HG03439 (cell line): Measurements from ENCODE around the gene POLA1.

Experiments
- ATAC-seq: cut with Tn5 transposase; IDR thresholded peaks from one replicate; pipeline ENCODE4 v1.9.1; 2021; ENCODE audit warnings: mild to moderate bottlenecking, moderate library complexity; ENCODE audit not compliant: unreplicated experiment

POLA1 gene

DNA sequence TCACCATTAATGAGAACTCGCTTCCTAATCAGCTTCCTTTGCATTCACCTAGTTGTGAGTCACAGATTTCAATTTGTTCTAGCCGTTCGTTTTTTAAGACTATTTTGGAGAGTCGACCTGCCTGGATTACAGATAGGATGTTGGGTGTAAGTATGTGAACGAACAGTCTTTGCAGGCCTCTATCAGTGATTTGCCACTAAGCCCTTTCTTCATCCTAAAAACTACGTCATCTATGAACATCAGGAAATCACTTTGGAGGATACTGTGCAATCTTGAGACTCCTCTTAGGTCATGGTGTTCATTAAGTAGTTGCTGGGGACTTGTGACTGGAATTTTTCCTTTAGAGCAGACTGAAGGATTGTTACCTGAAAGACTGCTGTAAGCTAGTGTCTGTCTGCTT, 1.1 kb downstream of the POLA1 start:
- no peak for ATAC-seq

DNA sequence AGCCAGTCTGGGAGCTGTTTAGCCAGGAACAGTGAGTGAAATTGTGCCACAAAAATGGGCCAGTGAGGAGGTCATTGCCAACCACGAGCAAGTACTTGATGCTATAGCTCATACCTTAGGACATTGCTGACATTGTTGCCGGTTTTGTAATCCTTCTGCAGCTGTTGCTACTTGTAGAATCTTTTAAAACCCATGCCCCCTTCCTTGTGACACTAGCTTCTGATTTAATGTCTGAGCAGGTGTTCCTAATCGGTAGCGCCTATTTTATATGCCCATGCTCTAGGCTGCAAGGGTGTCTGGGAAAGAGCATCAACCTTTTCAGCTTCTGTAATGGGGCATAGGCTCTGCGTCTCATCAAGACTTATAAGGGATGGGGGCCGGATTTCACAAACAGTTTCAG, 2.6 kb downstream of the POLA1 start:
- no peak for ATAC-seq

DNA sequence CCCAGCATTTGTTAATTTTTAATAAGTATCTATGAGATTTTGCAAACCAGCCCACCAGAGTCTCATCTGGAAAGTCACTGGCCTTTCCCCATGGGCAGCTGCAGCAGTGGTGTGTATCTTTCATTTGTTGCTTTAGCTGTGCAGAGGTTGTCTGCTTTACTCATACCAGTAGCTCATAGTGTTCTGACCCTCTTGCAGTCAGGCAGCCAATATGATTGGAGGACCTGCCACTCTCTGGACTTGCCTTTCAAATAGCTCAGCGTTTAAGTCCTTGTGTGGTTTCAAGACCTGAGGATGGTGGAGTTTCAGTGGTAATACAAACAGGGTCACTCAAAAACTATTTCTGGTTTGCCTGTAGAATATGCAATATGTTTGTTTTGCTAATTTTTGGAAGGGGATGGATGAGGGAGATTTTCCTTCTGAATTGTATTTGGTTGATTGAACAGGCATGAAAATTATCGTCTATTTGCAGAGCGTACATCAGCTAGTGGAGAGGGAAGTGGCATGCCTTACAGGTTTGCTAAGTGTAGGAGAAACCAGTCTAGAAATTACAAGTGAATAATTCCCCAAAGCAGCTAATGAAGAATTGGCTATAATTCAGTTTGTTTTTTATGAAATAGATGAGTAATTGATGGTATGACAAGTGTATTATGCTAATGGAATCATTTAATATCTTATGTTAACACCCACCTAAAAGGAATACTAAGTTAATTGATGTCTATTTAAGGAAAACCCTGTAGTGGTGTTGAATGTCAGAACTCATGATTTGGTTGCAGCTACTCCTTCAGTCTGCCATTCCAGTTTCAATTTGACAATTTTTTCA, 8.9 kb downstream of the POLA1 start:
- peak; percentile 98 for ATAC-seq

DNA sequence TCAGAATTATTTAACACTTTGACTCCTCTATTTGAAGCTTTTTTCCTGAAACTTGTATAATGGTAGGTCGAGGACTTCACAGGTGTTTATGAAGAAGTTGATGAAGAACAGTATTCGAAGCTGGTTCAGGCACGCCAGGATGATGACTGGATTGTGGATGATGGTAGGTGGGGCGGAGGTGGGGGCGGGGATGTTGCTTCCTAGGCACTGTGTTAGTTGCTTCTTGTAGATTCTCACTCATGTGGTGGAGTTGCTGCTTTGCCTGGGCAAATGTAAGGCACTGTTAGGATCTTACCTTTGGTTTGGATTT, 9.4 kb downstream of the POLA1 start:
- ATAC-seq = no peak

DNA sequence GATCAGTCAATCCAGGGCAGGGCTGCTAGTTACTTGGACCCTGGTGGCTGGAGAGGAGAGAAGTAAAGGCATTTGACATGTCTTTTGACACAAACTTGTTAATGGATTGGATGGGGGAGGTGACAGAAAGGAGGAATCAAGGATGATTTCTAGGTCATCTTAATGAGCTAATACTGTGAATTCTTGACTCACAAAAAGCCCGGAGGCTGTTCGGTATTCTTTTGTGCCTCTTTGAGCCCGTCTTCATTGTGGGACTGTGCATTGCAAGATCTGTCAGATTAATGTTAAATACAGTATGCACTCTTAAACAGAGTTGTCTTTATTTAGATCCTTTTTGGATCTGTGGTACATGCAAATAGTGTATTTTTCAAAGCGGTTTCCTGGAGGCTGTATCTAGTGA, 25.1 kb downstream of the POLA1 start:
- ATAC-seq = no peak

DNA sequence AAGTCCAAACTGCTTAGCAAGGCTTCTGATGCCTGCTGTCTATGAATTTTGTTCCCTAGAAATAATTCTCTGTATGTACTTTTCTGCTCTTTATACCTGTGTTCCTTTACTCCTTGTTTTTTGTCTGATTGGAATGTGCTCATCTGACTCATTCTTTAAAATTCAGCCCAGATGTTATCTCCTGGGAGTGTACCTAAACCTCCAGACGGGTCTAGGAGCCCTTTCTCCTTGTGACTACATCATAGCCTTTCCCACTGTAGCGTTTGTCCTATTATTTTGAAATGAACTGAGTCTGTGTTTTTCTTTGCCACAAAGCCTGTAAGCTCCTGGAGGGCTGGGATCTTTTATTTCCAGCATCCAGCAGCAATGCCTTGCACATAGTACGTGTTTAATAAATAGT, 26.3 kb downstream of the POLA1 start:
- ATAC-seq = no peak

DNA sequence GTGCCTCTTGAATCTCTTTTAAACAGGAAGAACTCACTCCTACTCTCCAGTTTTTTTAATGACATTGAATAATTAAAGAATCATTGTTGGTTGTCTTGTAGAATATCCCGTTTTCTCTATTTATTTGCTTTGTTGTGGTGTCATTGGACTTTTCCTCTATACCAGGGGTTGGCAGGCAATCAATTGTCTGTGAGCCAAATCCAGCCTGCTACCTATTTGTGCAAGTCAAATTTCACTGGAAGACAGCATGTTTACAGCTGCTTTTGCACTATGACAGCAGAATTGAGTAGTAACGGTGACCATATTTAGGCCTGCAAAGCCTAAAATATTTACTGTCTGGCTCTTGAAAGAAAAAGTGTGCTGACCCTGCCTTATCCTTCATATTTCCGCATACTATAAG, 34.8 kb downstream of the POLA1 start:
- ATAC-seq = no peak

DNA sequence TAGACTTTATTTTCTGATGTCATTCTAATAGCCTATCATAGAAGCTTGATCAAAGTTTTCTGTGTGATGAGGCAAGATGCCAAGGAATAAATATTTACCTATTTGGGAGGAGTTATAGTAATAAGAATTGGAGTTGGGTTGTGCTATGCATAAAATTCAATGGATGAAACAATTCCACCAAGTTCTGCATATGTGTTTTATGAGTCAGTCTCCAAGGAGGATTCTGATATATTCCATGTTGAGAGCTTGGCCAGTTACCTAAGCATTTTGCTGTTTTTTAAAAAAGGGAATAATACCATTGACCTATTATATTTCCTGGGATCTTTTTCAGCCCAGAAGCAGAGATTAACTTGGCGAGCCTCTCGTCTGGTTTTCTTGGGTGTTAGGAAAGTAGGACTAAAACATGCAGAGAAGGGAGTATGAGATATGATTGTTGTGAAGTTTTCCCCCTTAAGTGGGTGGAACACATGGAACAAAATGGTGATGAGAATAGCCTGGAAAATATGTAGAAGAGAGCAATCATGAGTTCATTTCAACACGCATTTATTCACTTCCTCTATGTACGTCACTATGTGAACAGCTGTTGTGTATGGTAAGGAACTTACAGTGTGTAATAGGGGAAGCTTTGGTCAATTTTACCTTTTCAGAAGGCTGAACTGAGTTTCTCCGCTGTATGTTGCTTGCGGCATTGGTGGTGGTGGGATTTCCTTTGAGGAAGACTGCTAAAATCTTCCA, 39.2 kb downstream of the POLA1 start:
- ATAC-seq = no peak

DNA sequence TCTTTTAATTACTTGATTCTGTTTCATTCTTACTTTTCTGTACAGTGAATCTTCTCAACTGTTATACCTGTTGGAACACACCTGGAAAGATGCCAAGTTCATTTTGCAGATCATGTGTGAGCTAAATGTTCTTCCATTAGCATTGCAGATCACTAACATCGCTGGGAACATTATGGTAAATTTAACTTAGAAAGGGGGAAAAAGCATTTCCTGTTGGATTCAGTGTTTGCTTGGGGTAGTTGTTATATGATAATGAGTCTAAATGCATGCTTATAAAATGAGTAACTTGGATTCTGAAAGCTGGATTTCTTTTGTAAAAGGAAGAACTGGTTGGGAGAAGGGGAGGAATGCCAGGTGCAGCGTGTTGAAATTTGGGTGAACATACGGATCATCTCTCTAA, 47.6 kb downstream of the POLA1 start:
- ATAC-seq = no peak

DNA sequence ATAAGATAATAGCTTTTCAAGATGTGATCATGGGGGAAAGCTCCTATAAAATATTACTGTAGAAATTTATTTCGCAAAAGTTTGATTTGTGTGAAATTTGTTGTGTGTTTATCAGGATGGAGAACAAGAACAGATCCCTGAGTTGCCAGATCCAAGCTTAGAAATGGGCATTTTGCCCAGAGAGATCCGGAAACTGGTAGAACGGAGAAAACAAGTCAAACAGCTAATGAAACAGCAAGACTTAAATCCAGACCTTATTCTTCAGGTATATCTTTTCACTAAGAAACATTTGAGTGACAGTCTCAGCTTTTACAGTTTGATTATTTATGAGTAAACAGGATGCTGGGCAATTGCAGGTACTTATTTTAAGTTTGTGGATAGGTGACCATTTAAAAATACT, 54.5 kb downstream of the POLA1 start:
- no peak for ATAC-seq

DNA sequence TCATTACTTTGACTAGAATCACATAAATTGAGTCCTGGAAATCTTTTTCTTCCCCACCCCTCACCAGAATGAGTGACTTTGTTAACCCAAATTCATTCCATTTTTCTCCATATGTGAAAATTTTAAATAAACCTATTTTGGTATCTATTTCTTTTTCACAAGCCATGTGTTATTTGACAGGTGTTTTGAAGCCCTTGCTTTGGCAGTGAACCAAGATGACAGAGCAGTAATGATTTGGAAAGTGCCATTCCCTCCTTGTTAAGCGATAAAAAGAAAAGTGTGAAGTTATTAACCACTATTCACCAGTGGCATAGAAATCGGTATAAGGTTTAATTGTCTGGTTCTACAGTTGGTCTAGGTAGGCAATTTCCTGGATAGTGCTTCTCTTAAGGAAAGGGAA, 66.1 kb downstream of the POLA1 start:
- no peak for ATAC-seq

DNA sequence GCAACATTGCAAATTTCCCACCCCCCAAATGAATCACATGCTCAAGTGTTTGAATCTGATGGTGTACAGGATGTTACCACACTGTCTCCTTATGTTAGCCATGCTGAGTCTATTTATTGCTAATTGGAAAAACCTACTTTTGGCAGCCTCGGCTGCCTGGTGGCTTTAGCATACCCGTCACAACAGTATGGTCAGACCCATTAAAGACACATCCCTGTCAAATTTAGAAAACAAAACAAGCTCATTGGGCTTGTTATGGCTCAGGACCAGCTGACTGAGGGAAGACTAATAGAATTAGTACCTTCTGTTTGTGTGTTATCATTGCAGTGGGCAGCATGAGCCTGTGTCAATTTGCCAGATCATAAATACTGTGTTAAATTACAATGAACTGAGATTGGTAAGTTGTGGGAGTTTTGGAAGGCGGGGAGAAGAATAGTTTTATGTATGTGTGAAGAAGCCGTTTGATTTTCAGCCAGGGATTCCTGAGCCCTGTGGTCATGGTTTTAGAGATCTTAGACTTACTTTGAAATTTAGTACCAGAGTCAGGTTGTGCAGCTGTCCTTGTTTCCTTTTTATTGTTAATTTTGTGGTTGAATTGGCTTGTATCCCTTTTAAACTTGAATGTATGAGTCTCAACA, 66.8 kb downstream of the POLA1 start:
- no peak for ATAC-seq

DNA sequence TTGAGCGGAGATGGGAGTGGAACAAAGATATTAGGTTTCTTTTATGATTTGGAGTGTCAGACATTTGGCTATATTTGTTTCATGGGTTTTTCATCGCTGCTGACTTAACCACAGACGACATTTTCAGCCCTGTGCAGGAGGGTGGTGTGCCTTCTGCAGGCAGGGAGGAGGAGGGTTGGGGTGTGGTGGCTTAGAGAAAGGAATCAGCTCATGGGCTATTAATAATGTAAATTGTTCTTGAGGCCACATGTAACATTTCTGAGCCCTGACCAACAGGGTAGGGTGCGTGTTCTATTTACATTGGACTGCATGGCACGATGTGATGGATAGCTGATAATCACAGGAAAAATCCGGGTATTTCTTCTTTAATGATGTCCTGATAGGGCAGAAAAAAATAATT, 67.6 kb downstream of the POLA1 start:
- ATAC-seq = no peak

DNA sequence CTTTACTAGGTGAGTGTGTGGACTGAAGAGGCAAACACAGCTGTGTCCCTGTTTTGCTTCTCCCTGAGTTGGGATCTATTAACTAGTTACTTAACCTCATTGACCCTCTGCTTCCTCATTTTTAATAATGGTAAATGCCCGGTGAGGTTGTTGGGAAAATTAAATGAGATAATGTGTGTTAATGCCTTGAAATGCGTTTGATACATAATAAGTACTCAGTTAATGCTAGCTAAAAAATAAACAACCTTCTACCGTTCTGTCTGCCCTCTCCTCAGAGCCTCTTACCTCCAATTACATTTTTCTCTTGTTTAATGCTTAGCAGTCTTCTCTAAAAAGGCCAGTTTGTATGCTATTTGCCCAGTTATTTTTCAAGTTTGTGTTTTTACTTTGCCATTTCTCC, 70.3 kb downstream of the POLA1 start:
- no peak for ATAC-seq

DNA sequence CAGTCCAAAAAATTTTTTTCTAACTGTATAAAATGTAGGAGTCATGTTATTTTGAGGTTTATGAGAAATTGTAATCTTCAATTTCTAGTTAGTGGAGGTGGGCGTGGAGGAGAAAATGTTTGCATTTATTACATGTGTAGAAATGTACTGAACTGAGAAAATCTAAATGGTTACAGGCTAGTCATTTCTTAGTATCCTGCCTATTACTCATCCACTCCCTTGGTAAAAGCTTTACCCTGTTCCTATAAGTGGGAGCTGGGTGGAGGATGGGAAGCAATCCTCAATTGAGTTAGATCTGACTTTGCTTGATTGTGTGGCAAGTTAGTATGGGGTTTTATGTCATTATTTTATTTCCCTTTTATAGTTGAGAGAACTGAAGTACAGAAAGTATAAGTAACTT, 73.8 kb downstream of the POLA1 start:
- no peak for ATAC-seq

DNA sequence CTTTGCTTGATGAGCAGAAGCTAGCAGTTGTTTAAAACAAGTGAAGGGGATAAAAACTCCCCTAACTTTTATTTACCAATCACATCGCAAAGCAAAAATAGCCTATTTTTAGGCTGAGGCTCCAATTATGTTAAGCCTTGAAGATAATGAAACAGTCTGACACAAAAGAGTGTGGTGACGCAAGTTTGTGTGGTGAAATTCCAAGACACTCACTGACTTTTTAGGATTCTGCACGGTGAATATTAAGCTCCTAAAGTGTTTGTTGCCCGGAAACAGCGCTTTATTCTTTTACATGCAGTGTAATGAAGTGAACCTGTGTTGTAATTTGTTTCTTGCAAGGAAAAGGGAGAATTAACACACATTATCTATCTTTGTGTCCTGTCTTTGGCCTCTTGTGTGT, 74.8 kb downstream of the POLA1 start:
- no peak for ATAC-seq

DNA sequence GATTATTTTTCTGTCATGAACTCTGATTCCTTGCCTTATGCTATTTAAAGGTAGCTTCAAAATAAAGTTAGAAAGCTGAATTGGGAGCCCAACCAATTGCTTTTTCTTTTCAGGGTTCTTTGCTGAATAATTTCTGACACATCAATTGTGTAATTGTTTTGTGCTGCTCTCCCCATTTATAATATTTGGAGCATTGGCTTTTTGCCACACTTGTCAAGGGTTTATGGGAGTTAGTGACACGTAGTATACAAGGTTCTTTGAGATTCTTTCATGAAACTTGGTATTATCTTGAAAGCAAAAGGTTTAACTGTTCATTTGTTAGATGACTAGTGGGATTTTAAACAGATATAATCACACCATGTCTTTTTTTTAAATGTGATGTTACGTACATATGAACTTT, 80.9 kb downstream of the POLA1 start:
- no peak for ATAC-seq

DNA sequence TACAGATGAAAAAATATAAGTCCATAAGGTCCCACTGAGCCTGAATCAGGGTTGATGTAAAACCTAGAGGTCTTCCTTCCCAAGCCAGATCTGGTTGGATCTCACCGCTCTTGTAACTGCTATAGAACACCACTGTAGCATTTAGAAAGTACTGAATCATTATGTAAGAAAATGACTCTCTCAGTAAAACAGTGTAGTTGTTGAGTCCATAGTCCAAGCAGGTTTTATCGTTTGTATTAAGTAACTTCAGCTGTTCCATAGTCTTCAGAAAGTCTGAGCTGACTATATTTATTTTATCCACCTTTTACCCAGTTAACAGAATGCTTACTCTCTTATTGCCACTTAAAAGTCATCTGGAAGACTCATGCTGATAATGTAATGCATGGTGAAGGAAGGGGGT, 82.2 kb downstream of the POLA1 start:
- no peak for ATAC-seq

DNA sequence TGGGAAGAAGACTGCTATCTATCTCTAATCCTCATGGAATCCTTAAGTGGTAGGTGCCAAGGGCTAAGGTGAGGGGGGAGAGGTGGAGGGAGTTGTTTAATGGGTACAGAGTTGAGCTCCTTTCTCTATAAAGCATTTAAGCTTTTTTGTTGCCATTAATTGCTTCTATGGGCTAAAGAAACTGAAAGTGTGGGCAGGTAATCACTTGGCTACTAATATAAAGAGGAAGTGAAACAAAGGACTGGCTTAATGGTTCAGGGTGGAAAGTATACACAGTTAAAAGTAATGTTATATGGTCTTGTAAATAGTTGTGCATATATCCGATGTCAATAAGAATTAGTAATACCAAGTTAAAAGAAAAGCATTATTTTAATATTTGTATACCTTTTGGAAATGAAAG, 83.9 kb downstream of the POLA1 start:
- ATAC-seq = peak; percentile 95

DNA sequence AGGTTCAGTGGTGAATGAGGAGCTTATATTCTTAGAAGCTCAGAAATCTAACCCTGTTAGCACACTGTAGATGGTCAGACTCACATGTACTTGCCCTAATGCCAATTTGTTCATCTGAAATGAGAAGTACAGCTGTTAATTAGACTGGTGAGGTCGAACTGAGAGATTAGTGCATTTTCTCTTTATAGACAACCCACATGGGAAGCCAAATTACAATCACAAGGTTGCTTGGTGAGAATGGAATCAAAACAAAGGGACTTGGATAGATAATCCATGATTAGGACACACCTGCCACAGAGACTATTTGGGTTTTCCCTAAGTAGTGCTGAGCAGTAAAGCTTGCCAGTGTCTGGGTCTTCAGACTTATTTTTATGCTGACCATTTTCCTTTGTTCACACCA, 88.3 kb downstream of the POLA1 start:
- ATAC-seq = no peak

DNA sequence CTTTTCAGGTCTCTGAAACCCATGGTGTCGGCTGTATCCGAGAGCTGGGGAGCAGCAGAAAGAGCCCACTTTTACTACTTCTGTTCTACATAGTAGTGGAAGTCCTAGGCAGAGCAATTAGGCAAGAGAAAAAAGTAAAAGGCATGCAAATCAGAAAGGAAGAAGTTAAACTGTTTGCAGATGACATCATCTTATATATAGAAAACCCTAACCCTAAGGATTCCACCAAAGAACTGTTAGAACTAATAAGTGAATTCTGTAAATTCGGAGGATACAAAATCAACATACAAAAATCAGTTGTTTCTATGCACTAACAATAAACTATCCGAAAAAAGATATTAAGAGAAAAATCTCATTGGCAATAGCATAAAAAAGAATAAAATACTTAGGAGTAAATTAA, 95.3 kb downstream of the POLA1 start:
- ATAC-seq = no peak

DNA sequence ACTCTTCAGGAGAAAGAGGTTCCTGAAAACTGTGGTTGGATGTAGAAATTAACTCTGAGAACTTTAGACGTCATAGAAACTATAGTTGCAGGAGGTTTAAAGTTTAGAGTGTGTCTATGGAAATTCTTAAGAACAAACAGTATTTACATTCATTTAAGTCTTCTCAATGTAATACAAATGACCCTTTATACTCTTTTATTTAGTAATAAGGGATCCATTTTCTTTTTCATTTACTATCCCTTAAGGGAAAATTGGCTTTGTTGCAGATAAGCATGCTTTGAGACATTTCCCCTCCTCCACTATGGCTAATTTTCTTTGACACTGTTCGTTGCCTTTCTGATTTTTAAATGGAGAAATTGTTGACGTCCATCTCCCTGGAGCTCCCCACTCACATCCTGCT, 96.4 kb downstream of the POLA1 start:
- no peak for ATAC-seq
